NCI-H524 (cell line): ENCODE measurements around the gene UNC5B.
A peak's percentile ranks its signal among the peaks of the same experiment; 100 is the strongest.

Source experiments
- DNase-seq, 2 experiments: peaks; one replicate each; lab custom pipeline; 2025; lab: John Stamatoyannopoulos, UW

UNC5B gene

DNA sequence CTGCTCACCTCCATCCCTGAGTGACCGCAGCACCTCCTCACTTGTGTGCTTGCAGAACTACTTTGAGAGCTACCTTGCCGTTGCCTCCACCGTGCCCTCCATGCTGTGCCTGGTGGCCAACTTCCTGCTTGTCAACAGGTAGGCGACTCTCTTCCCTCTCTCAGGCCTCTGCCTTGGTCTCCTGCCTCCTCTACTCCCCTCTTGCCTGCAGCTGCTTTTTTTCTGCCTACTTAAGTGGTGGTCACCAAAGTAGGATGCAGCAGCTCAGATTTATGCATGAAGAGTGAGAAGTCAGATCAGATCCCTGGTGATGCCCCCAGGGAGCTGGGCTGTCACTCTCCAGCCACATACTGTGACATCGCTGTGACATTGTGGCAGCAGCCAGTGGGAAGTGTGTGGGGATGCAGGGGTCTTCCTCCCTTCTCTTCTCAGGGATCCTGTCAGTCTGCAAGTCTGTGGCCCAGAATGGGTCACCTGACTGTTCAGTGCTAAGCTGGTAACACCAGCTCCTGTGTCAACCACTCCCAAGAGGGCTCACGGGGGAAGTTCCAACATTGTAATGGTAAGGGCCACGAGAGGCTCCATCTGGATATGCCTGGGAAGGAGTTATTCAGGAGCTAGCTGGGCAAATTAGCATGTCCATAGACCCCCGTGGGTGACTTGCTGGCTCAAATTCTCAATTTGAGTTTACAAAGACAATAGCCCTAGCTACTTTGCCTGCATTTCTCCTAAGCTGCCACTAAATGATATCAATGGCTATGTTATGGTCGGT is 132.0 kb downstream of the UNC5B start:
- DNase-seq: peak in 1 of 2 experiments; percentile 35

- peak; percentile 54 to 75 for DNase-seq
Measured at GRCh38 chr10:71344993-71345480, 132.7 kb downstream of the UNC5B start.

- peak in 1 of 2 experiments; percentile 1 for DNase-seq
Measured at GRCh38 chr10:71345694-71346093, 133.3 kb downstream of the UNC5B start.

DNA sequence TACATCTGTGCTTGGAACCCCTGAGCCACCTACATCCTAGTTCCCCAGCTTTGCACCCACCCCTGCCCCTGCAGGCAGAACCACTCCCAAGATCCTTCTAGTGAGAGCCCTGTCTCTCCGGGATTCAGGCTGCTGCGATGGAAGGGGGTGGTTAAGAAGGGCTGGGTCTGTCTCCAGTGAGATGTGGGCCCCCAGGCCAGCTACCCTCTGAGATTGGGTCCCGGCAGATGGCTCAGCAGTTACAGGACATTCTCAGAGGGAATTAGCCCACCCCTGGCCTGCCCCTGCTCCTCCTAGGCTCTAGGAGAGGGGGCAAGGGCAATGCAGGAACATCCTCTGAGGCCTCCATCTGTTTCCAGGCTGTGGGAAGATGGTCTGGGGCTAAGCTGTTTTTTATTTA is 134.4 kb downstream of the UNC5B start:
- DNase-seq: peak; percentile 72 to 85

DNA sequence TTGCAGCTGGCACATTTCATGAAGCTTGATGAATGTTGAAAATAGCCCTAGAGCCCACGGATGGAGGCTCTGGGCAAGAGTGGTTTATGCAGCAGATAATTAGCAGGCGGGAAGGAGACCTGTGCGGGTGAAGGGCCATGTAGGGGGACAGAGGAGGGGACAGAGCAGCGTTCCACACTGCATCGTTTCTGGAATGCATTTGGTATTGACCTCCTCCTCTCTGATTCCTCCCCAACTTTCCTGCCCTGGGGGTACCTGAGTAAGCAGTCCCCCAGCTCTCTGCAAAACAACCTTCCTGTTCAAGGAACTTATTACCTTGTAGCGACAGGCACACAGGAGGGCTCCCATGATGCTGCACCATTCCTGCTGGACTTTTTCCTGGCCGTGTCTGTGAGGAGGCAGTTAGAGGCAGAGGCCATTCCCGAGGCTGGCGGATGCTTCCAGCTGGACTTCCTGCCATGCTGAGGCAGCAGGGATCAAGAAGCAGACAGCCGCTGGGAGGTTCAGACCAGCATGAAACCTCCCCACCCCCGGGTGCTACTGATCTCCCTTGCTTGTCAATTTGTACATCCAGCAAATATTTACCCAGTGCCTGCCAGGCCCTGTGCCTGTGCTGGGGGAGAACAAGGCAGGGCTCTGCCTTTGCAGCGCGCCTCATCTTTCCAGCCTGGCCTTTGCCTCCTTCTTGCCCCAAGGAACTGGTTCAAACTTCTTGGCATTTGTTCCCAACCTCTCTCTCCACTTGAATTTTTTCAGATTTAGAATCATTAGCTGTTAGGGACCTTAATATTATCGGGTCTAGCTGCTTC is 135.4 kb downstream of the UNC5B start:
- no peak for DNase-seq

GRCh38 chr10:71348850-71349249 is 136.5 kb downstream of the UNC5B start:
- no peak for DNase-seq

DNA sequence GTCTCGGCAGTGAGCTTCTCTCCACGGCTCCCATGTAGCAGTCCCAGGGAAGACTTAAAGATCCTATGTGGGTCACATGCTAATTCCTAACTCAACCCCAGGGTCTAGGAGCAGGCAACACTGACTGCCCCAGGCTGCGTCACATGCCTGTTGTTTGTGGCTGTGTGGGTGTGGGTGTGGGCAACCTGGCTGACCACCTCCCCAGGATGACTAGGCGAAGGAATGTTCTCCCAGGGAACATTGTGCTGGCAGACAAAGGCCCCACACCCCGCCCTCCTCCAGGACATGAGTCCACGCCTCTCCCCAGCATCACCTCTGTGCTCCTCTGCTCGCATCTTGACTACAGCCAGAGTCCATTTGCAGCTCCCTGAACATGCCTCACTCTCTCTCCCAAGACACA is 137.0 kb downstream of the UNC5B start:
- no peak for DNase-seq

DNA sequence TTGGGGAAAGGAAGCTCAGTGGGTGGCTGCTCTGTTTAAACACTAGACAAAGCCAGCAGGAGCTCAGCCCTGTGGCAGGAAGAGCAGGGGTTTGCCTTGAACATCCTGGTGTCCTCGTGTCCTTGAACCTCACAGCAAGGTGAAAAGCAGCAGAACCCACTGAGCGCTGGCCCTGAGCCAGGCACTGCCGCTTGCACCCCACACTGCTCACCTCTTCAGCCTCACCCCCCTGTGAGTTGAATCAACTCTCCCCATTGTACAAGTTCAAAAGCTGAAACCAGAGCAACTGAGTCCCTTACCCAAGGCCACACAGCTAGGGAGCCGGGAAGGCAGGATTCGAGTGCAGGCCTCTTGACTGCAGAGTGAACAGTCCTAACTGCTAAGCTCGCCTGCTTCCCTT is 138.7 kb downstream of the UNC5B start:
- no peak for DNase-seq

DNA sequence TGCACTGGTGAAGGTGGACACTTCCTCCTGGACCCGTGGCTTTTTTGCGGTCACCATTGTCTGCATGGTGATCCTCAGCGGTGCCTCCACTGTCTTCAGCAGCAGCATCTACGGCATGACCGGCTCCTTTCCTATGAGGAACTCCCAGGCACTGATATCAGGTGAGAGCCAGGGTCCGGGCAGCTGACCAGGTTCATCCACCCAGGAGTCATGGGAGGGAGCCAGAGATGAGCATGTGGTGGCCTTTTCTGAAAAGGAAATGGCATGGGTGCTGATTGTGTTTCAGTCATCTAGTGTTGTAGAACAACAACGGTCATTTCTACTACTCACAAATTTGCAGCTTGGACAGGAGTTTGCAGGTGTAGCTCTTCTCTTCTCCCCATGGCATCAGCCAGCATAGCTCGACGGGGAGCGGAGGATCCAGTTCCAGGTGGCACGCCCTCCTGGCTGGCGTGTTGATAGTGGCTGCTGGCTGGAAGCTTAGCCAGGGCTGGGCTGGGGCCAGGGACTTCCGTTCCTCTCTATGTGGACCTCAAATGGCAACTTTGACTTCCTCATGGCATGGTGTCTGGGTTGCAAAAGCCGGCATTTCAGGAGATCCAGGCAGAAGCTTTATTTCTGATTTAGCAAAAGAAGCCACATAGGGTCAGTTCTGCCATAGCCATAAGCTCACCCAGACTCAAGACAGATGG is 139.4 kb downstream of the UNC5B start:
- DNase-seq: no peak
